Prostate gland (tissue), 2 donors: ENCODE results near the gene CFAP97D1. TPM values are rescaled to one million over a fixed set of nuclear protein-coding genes. Genes with fewer than 3 reads are reported as not detected.

Experiments used
- DNase-seq: peaks from one replicate; pipeline ENCODE4 v3.0.0-alpha.2; 2019; ENCODE audit warnings: low spot score
- H3K27ac ChIP-seq, 2 donors: fragments of 200-600 bp; sonication (generic); 2 replicates each; pipeline ENCODE4 v1.5.1; 2017 to 2019
- H3K27me3 ChIP-seq: fragments of 200-600 bp; sonication (generic); replicated peaks from 2 replicates; pipeline ENCODE4 v1.5.1; 2019; ENCODE audit not compliant: insufficient read depth
- H3K36me3 ChIP-seq, 2 donors: fragments of 200-600 bp; sonication (generic); 1 replicate in 1 of 2; 2 replicates in 1 of 2; pipeline versions ENCODE4 v1.5.1 to v1.8.1; 2017 to 2019
- H3K4me1 ChIP-seq: fragments of 200-600 bp; sonication (generic); replicated peaks from 2 replicates; pipeline ENCODE4 v1.5.1; 2019
- H3K4me3 ChIP-seq, 2 donors: fragments of 200-600 bp; sonication (generic); 2 replicates each; pipeline ENCODE4 v1.5.1; 2017 to 2019
- H3K9me3 ChIP-seq: fragments of 200-600 bp; sonication (generic); 2 replicates; pipeline ENCODE4 v1.5.1; 2017
- POLR2A ChIP-seq: fragments of 450-650 bp; IDR thresholded peaks from one replicate; pipeline ENCODE4 v1.6.1; 2016; ENCODE audit warnings: antibody characterized with exemption, mild to moderate bottlenecking
- POLR2AphosphoS5 ChIP-seq: sonication (generic); formaldehyde crosslinking; IDR thresholded peaks from one replicate; pipeline ENCODE4 v1.6.1; 2017; ENCODE audit warnings: antibody characterized with exemption
- WGBS: methylation state at CpG from one replicate; pipeline ENCODE4 v1.1.5; 2018; 5-methylcytosine and 5-hydroxymethylcytosine counted together
- intact Hi-C: fragments of 100-400 bp; cut with DNase I; formaldehyde crosslinking; loops from one replicate; pipeline ENCODE4 v1.14.2; 2022
- total RNA-seq, 2 donors: library from RNA; depleted of rRNA; stranded (reverse); fragments of >200 nt; gene quantifications; one replicate each; pipeline ENCODE4 v1.1.0, GENCODE V29; 2016
- TF ChIP-seq, protein P1 (sequence below), 4 experiments: fragments of 200-600 bp in 2 of 4; fragments of 450-650 bp in 2 of 4; sonication (generic) in 2 of 4; IDR thresholded peaks; 1 replicate in 3 of 4; 2 replicates in 1 of 4; pipeline ENCODE4 v1.5.1; 2016 to 2019; ENCODE audit warnings: antibody characterized with exemption in 4 of 4, mild to moderate bottlenecking in 2 of 4, moderate library complexity in 2 of 4

CFAP97D1 gene
- total RNA-seq, 2 donors from 2014 or later: 1.1 TPM; not detected in 1

DNA sequence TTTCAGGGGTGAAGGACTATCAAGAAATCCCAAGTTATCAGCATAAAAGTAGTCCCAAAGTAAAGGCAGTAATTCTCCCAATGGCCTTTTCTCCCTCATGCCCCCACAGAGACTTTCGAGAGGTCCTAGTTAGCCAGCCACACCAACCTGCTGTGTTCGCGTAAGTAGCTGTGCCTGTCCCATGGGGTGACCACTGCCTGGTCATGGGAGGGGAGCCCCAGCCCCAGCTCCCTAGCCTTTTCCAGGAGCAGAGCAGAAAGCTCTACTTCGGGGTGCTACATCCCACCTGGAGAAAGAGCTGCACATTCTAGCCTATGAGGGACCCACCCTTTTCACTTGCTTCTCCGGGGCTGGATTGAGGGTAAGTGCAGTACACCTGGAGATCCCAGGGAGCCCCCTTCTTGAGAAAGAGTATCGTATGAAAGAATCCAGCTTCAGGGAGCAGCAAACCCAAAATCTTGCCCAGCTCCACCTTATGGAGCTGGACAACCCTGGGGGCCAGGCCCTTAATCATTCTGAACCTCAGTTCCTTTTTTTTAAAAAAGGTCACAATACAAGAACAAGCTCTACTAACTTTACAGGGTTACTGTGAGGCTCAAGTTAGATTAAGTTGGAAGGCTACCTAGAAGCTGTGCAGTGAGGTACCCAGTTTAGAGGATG is 13.1 kb upstream of the CFAP97D1 start:
- Histone ChIP-seq H3K4me3 (no peak overlapping the region), H3K36me3 (peaks cover 0 to 14% of the 10 kb centered on the region in 2 donors), H3K4me1 (peaks cover 2% of the 10 kb centered on the region), H3K27me3 (no peaks in the 10 kb centered on the region), H3K27ac (no peak overlapping the region), H3K9me3 (no peaks in the 10 kb centered on the region)
- no peak for DNase-seq
- WGBS: 82% methylated on average over 6 of the region's 6 CpGs
- no peak for TF ChIP-seq POLR2A
- TF ChIP-seq, protein P1, sequence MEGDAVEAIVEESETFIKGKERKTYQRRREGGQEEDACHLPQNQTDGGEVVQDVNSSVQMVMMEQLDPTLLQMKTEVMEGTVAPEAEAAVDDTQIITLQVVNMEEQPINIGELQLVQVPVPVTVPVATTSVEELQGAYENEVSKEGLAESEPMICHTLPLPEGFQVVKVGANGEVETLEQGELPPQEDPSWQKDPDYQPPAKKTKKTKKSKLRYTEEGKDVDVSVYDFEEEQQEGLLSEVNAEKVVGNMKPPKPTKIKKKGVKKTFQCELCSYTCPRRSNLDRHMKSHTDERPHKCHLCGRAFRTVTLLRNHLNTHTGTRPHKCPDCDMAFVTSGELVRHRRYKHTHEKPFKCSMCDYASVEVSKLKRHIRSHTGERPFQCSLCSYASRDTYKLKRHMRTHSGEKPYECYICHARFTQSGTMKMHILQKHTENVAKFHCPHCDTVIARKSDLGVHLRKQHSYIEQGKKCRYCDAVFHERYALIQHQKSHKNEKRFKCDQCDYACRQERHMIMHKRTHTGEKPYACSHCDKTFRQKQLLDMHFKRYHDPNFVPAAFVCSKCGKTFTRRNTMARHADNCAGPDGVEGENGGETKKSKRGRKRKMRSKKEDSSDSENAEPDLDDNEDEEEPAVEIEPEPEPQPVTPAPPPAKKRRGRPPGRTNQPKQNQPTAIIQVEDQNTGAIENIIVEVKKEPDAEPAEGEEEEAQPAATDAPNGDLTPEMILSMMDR (IDR thresholded peaks at IDR 0.05): no peak
- TF ChIP-seq POLR2AphosphoS5: no peak
- intact Hi-C loops: no loop called here

DNA sequence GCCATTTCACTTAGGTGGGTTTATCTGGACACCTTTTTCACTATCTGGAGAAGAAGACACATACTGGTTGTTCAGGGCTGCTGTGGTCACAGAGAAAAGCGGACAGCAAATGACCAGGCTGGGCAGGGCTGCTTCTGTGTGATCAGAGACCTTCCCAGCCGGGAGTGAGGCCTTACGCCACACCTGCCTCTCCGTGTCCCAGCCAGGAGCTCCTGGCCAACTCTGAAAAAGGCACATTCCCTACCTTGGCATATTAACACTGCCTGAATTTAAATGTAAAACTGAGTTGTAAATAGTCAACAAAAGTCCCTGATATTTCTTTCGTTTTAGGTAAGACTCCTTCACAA is 12.5 kb upstream of the CFAP97D1 start:
- Histone ChIP-seq H3K4me1 (peaks cover 7% of the 10 kb centered on the region), H3K36me3 (peaks cover 0 to 14% of the 10 kb centered on the region in 2 donors), H3K9me3 (no peaks in the 10 kb centered on the region), H3K27ac (no peak overlapping the region), H3K4me3 (no peak overlapping the region), H3K27me3 (no peaks in the 10 kb centered on the region)
- intact Hi-C loops: no loop called here
- WGBS: 77% methylated on average over 5 of the region's 5 CpGs
- TF ChIP-seq POLR2A (no peak), POLR2AphosphoS5 (no peak)
- TF ChIP-seq, protein P1 (IDR thresholded peaks at IDR 0.05): no peak
- DNase-seq: no peak

DNA sequence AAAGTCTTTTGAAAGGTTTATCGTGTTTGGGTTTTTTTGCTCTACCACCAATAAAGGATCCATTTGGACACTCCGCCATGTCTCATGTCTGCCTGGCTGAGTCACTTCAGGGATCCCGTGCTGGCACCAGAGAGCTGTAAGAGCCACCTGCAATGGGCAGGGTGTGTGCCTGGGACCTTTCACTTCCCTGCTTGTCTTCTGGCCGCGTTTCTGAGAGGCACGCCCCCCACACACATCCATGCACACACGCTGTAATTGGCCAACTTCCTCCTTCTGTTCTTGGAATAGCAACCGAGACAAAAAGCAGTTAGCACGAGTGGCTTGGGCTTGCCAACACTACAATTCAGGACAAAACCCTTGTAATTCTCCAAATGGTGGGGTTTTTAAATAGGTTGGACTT is 11.9 kb upstream of the CFAP97D1 start:
- Histone ChIP-seq H3K27ac (no peak overlapping the region), H3K27me3 (no peaks in the 10 kb centered on the region), H3K9me3 (no peaks in the 10 kb centered on the region), H3K4me3 (no peak overlapping the region), H3K36me3 (peaks cover 0 to 14% of the 10 kb centered on the region in 2 donors), H3K4me1 (peaks cover 9% of the 10 kb centered on the region)
- intact Hi-C loops: no loop called here
- no peak for TF ChIP-seq POLR2A
- no peak for TF ChIP-seq POLR2AphosphoS5
- TF ChIP-seq, protein P1 (IDR thresholded peaks at IDR 0.05): no peak
- 35% methylated on average over 9 of the region's 9 CpGs for WGBS
- DNase-seq: no peak

DNA sequence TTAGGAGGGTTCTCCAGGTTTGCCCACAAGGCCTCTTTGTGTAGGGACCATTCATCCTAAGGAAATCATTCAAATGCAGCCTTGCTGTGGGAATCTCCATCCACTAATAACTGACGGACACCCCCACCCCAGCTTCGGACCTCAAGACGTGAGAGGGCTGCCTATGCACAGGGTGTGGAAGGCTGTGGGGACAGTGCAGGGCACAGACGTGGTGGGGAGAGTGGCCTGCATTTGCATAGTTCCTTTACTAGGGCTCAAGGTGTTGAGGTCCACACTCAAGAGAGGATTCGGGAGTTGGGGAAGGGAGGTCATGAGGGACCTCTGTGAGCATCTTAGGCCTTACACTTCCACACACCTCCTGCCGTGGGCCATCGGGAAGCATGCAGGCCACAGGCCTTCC is 11.3 kb upstream of the CFAP97D1 start:
- Histone ChIP-seq H3K27ac (no peak overlapping the region), H3K9me3 (no peaks in the 10 kb centered on the region), H3K4me1 (peaks cover 9% of the 10 kb centered on the region)

DNA sequence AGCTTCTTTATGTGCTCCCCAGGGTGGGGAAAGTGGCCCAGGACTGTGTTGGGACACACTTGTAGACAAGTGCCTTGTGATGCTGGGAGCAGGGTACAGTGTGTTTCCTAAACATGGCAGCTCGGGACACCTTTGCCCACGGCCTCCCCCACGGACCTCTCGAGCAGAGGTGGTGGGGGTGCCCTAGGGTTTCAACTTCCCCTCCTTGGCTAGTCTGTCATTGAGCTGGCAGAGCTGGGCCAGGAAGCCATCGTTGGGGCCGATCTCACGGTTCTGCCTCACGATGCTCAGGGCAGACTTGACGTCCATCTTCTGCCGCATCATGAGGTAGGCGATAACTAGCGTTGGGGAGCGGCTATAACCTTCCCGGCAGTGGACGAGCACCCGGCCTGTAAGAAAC is 10.8 kb upstream of the CFAP97D1 start:
- H3K4me3 ChIP-seq: no peak overlapping the region
- no peak for DNase-seq
- WGBS: 85% methylated on average over 16 of the region's 16 CpGs
- H3K9me3 ChIP-seq: no peaks in the 10 kb centered on the region
- intact Hi-C loops: no loop called here
- H3K27ac ChIP-seq: no peak overlapping the region
- peaks cover 9% of the 10 kb centered on the region for H3K4me1 ChIP-seq
- no peaks in the 10 kb centered on the region for H3K27me3 ChIP-seq
- no peak for TF ChIP-seq POLR2A
- TF ChIP-seq, protein P1 (IDR thresholded peaks at IDR 0.05): no peak
- TF ChIP-seq POLR2AphosphoS5: no peak
- H3K36me3 ChIP-seq: peaks cover 0 to 14% of the 10 kb centered on the region in 2 donors

More for the DNA sequence above, 11.3 kb upstream of the CFAP97D1 start:
- H3K36me3 ChIP-seq: peaks cover 0 to 14% of the 10 kb centered on the region in 2 donors
- no peaks in the 10 kb centered on the region for H3K27me3 ChIP-seq
- intact Hi-C loops: no loop called here
- H3K4me3 ChIP-seq: no peak overlapping the region
- TF ChIP-seq POLR2A: no peak
- TF ChIP-seq POLR2AphosphoS5: no peak
- TF ChIP-seq, protein P1 (IDR thresholded peaks at IDR 0.05): no peak
- DNase-seq: no peak
- 85% methylated on average over 7 of the region's 7 CpGs for WGBS
